GM12891 (cell line): ENCODE data around the gene MAP3K21.

Source experiments
- DNase-seq: peaks from one replicate; pipeline ENCODE4 v3.0.0; 2011; ENCODE audit warnings: low spot score; ENCODE audit not compliant: insufficient read length
- FAIRE-seq: peaks from 2 replicates; lab custom pipeline; 2011; peaks lifted over from hg19 to GRCh38; lab: Jason Lieb, UNC
- PAX5 ChIP-seq: IDR thresholded peaks from 2 replicates; pipeline ENCODE4 v1.6.1; 2011; ENCODE audit warnings: low read length, moderate library complexity, mild to moderate bottlenecking; ENCODE audit not compliant: insufficient read depth, severe bottlenecking
- POLR2A ChIP-seq: IDR thresholded peaks from 2 replicates; pipeline ENCODE4 v1.6.1; 2011; ENCODE audit warnings: low read depth, low read length, control low read depth
- POLR2AphosphoS5 ChIP-seq: IDR thresholded peaks from 2 replicates; pipeline ENCODE4 v1.6.1; 2011; ENCODE audit warnings: low read depth, low read length, control low read depth
- POU2F2 ChIP-seq: IDR thresholded peaks from 2 replicates; pipeline ENCODE4 v1.6.1; 2011; ENCODE audit warnings: low read depth, mild to moderate bottlenecking, control low read depth, low read length, moderate library complexity
- SPI1 ChIP-seq: IDR thresholded peaks from 2 replicates; pipeline ENCODE4 v1.6.1; 2011; ENCODE audit warnings: low read depth, low read length, control low read depth
- TAF1 ChIP-seq: IDR thresholded peaks from 2 replicates; pipeline ENCODE4 v1.6.1; 2011; ENCODE audit warnings: low read depth, low read length, control low read depth

MAP3K21 gene

GRCh38 chr1:233337505-233337904 lies 10.0 kb downstream of the MAP3K21 start:
- FAIRE-seq = no peak
- no peak for TF ChIP-seq PAX5
- TF ChIP-seq POLR2AphosphoS5 = no peak
- no peak for TF ChIP-seq POLR2A
- no peak for TF ChIP-seq POU2F2
- TF ChIP-seq SPI1 = no peak
- TF ChIP-seq TAF1 = no peak
- no peak for DNase-seq

GRCh38 chr1:233338102-233338501 lies 10.6 kb downstream of the MAP3K21 start:
- FAIRE-seq = no peak

GRCh38 chr1:233340031-233340555 lies 12.6 kb downstream of the MAP3K21 start:
- FAIRE-seq (no peak), DNase-seq (no peak)
- TF ChIP-seq POLR2A = no peak

More at GRCh38 chr1:233338102-233338501, 10.6 kb downstream of the MAP3K21 start:
- DNase-seq = no peak
- TF ChIP-seq PAX5 (no peak), TAF1 (no peak), POLR2A (no peak), POU2F2 (no peak), POLR2AphosphoS5 (no peak), SPI1 (no peak)

GRCh38 chr1:233340966-233341516 lies 13.5 kb downstream of the MAP3K21 start:
- FAIRE-seq (no peak), DNase-seq (no peak)
- TF ChIP-seq POU2F2 (no peak), POLR2A (no peak), TAF1 (no peak), POLR2AphosphoS5 (no peak), PAX5 (no peak), SPI1 (no peak)

- FAIRE-seq = no peak
- DNase-seq = no peak
- TF ChIP-seq SPI1 (no peak), POLR2A (no peak), PAX5 (no peak), TAF1 (no peak), POU2F2 (no peak)
Observed at GRCh38 chr1:233342086-233342485, 14.6 kb downstream of the MAP3K21 start.

GRCh38 chr1:233343262-233343661 lies 15.7 kb downstream of the MAP3K21 start:
- DNase-seq (no peak), FAIRE-seq (no peak)
- TF ChIP-seq PAX5 (no peak), POU2F2 (no peak), SPI1 (no peak), POLR2AphosphoS5 (no peak), TAF1 (no peak), POLR2A (no peak)

- TF ChIP-seq PAX5 (no peak), SPI1 (no peak), POLR2A (no peak), POU2F2 (no peak), POLR2AphosphoS5 (no peak), TAF1 (no peak)
- FAIRE-seq = no peak
Observed at GRCh38 chr1:233347338-233347737, 19.8 kb downstream of the MAP3K21 start.

GRCh38 chr1:233349137-233349536 lies 21.6 kb downstream of the MAP3K21 start:
- DNase-seq (no peak), FAIRE-seq (no peak)
- TF ChIP-seq POLR2AphosphoS5 (no peak), POLR2A (no peak), POU2F2 (no peak)

More at GRCh38 chr1:233347338-233347737, 19.8 kb downstream of the MAP3K21 start:
- no peak for DNase-seq

- DNase-seq (no peak), FAIRE-seq (no peak)
- TF ChIP-seq TAF1 (no peak), PAX5 (no peak), POLR2AphosphoS5 (no peak), POU2F2 (no peak), POLR2A (no peak), SPI1 (no peak)
Observed at GRCh38 chr1:233354983-233355382, 27.5 kb downstream of the MAP3K21 start.

- TF ChIP-seq POLR2A (no peak), POLR2AphosphoS5 (no peak), TAF1 (no peak), PAX5 (no peak), POU2F2 (no peak), SPI1 (no peak)
- FAIRE-seq (no peak), DNase-seq (no peak)
Observed at GRCh38 chr1:233355841-233356704, 28.5 kb downstream of the MAP3K21 start.
